HG03103 (cell line): ENCODE results near the gene DOK7.
"Not testable (repeated sequence)": the region's sequence is repeated elsewhere in the genome, so short reads cannot be mapped to it uniquely, and the experiment has no call there.

Source experiments
- ATAC-seq: cut with Tn5 transposase; IDR thresholded peaks from one replicate; pipeline ENCODE4 v1.9.1; 2021; ENCODE audit warnings: low read depth; ENCODE audit not compliant: unreplicated experiment

DOK7 gene

DNA sequence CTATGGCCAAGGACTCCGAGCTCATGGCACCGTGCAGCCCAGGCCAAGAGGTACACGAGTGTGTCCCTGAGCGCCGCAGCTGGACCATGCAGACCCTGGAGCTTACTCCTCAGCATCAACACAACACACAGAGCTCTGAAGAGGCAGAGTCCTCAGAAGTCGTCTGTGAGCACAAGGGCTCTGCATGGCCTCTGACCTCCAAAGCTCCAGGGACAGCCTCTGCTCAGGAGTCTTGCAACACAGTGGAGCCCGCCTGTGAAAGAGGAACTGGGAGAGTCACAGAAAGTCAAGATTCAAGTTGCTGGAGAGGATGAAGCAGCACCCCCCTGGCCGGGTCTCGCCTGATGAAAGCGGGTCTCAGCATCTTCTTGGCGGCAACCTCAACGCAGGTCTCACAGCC is 66.3 kb downstream of the DOK7 start:
- ATAC-seq: no peak

DNA sequence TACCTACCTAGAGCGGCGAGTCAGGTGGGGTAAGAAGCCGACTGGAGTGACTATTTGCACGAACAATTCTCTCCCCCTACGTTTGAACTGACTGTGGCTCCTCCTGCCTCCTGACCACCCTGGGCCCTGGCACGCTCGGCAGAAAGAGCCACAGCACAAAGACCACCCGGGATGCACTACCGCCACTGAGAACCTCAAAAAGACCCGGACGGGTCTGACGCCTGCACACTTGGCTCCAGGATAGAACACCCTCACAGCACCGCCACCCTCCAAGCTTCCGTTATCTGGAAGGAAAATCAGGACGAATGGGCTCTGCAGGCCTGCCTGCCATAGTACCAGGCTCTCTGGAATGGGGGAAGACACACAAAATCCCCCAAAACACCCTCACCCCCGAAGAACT is 66.9 kb downstream of the DOK7 start:
- ATAC-seq: no peak

DNA sequence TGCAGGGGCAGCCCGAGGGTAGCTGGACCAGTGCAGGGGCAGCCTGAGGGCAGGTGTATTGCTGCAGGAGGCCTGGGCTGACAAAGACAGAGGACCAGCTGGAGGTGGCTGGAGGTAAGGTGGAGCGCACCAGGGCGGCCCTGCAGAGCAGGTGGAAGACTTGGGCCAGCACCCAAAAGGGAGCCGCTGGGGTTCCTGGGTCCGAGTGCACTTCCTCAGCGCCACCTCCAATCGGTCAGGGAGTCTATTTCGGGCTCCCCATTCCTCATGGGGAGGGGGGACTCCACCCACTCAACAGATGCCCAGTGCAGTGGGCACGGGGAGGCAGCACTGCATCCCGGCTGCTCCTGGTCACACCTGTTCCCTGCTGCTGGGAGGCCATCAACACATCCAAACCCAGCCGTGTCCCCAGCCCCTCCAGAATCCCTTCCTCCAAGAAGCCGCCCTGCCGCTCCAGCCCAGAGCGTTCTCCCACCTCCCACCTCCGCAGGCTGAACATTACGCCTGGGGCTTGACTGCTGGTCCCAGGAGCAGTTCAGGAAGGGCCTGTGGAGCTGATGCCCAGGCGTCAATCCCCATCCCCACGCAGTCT is 67.7 kb downstream of the DOK7 start:
- no peak for ATAC-seq

DNA sequence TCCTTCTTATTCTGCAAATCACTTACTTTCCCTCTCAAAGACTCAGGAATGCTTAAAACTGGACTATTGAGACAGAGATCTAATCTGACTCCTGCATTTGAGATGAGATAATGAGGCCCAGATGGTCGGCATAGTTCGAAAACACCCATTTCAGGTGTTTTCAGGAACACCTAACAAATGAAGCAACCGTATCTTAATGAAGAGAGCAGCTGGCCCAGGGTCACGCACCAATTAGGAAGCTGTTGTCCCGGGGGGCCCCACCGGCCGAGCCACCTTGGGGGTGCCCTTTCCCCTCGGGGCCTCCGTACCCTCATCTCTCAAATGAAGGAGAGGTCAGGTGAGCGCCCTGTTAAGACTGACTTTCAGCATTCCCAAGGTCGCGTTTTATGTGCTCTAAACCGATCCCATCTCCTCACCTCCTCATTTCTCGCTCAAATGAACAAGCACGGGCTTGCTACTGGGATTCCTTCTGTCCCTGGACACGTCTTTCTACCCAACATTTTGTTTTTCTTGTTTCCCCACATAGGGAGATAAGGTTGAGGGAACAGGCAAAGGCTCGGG is 68.3 kb downstream of the DOK7 start:
- no peak for ATAC-seq

DNA sequence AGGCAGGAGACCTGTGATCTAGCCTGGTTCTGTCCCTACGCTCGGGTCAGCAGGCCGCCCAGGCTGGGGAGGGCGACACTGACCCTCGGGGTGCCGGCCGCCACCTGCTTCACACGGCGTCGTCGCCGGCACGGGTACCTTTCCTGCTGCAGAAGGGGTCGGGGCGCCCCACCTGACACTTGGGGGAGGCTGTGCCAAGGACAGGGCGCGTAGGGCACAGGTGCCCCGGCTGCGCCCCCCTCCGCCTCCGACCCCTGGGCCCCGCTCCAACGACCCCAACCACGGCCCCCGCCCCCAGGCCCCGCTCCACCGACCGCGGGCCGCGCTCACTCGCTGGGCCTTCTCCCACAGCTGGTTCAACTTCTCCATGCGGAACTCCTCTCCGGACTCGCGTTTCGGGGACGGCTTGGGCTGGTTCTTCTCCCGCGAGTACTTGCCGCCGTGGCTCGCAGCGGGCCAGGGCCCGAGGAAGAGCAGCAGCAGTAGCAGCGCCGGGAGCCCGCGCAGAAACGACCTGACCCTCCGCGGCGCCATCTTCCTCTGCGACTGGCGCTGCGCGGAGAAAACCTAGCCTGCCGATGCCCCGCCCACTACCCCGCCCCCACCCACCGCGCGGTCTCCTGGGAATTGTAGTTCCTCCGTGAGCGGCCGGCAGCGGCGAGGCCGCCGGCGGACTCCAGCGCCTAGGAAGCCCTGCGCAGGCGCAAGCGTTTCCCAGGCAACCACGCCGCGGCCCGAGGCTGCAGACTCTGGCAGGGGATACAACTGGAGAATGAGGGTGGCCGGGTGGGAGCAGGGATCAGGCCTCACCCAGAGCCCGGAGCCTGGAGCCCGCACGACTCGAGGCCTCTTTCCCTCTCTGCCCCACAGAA is 69.0 kb downstream of the DOK7 start, which contains the start of gene LRPAP1:
Gene LRPAP1, minus strand, starts transcription at position 544 of the 872 bp plus-strand sequence. Its CDS starts 10 bp downstream, at position 534.
- peak; percentile 62 for ATAC-seq

DNA sequence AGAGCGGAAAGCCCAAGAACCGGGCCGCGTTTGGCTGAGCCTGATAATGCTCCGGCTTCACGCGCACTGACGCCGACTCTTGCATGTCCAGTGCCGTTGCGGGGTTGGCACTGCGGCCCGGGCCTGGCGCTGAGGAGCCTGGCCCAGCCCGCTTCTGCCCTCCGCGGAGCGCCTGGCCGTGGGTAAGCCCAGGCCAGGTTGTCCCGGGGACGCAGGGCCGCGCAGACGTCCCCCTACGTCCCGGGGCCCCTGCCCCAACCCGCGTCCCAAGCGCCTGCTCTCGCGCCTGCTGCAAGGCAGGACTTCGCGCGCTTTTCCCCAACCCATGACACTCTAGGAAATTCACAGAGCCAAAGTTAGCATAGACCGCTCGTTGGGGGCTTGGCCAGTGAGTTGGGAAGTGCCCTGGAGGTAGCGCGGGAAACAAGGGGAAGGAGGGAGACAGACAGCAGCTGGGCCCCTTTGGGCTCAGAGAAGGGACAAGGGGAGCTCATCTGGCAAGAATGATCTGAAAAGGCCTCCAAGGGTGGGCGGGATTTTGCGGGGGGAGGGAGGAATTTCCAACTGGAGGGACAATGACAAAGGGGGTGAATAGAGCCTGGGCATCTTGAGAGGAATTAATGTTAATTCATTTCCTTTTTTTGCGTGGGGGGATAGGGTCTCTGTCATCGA is 69.8 kb downstream of the DOK7 start:
- no peak for ATAC-seq

DNA sequence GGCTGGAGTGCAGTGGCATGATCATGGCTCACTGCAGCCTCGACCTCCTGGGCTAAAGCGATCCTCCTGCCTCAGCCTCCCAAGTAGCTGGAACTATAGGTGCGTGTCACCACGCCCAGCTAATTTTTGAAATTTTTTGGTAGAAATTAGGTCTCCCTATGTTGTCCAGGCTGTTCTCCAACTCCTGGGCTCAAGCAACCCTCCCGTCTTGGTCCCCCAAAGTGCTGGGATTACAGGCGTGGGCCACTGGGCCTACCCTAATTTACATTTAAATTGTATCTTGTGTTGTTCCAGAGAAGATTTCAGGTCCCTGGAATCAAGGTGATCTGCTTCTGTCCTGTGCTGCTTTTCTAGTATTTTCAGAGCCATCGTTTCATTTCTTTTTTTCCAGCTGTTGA is 70.3 kb downstream of the DOK7 start:
- ATAC-seq: no peak

DNA sequence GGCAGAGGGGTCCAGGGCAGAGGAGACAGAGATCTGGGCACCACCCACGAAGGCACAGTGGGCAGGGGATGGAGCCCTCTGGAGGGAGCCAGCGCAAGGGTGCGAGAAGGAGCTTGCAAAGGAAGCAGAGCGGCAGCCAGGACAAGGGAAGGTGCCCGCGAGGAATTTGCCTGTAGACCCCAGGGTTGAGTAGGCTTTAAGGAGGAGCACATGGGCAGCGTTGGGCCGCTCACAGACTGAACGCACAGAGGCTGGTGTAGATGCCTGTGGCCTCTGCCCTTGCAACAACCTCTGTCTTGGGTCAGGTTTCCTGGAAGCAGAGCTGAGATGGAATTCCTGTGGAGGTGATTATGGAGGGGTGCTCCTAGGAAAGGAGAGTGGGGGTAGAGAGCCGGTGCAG is 72.7 kb downstream of the DOK7 start:
- ATAC-seq: not testable (repeated sequence)

DNA sequence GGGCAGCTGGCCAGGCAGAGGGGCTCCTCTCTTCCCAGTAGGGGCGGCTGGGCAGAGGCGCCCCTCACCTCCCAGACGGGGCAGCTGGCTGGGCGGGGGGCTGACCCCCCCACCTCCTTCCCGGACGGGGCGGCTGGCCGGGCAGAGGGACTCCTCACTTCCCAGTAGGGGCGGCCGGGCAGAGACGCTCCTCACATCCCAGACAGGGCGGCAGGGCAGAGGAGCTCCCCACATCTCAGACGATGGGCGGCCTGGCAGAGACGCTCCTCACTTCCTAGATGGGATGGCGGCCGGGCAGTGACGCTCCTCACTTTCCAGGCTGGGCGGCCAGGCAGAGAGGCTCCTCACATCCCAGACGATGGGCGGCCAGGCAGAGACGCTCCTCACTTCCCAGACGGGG is 75.8 kb downstream of the DOK7 start:
- not testable (repeated sequence) for ATAC-seq

DNA sequence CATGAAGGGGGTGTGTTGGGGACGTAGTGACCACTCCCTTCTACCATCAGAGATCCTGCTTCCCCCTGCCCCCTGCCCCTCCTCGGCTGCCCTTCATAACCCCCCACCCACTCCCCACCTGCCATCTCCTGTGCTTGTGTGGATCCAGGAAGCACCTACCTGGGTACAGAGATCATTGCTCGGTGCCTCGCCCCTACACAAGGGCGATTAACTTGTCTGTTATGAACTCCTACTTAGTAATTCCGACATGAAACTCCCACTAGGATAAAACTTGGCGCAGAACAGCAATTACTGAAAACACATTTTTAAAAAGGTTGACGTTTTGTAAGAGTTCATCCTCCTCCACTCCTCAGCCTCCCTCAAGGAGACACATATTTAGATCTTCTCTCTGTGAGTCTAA is 80.3 kb downstream of the DOK7 start:
- not testable (repeated sequence) for ATAC-seq
